DMS153 treated with DMSO at 0.1 percent for 48 hours (cell line): ENCODE data around the gene PNPT1.

Experiments
- DNase-seq: peaks from one replicate; lab custom pipeline; 2025; ENCODE audit not compliant: unreplicated experiment; lab: John Stamatoyannopoulos, UW

Gene PNPT1

DNA sequence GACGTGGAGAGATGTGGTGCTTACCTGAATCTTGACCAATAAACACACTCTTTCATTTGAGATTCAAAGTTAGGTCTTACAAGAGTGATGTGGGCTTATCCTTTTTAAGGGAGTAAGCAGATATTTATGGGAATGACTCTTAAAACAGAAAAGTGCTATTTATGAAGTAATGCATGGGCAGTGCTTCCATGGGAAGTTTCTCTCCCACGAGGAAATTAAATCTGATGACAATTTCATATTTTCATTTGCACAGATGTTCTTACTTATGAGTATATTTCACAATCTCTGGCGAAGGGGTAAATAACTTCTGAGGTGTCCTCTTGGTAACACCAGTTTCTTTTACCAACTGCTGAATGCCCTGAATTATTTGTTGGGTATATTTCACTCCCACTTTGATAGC, 21.0 kb downstream of the PNPT1 start:
- DNase-seq, result no peak

DNA sequence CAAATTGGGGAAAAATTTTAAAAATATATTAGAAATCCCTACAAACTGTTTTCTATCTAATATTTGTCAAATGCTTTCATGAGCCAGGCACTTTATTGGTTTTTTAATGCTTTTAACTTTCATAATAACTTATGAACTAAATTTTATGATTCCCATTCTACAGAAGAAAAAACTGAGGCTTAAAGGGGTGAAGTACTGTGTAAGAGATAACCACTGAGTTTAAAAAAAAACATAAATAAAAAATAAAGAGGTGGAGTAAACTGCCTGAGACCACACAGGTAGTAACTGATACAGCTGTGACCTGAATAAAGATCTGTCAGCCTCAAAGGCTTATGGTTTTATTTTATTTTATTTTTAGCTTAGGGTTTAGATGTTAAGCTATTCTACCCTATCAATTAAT, 24.7 kb downstream of the PNPT1 start:
- DNase-seq, result no peak

DNA sequence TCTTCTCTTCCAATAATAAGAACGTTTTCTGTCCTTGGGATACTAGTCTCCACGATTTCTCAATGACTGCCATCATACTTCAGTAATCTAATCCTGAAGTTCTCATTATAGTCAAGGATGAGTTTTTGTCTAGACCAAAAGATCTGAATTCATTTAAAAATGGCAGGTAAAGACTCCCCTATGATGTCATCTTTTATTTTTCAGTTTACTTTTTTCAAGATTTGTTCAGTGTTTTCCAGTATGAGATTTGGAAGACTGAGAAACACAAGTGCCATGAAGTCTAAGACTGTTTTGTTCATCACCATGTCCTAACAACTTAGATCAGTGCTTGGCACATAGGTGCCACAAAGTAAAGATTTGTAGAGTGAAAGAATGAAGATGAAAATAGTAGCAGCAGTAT, 40.4 kb downstream of the PNPT1 start:
- no peak for DNase-seq

DNA sequence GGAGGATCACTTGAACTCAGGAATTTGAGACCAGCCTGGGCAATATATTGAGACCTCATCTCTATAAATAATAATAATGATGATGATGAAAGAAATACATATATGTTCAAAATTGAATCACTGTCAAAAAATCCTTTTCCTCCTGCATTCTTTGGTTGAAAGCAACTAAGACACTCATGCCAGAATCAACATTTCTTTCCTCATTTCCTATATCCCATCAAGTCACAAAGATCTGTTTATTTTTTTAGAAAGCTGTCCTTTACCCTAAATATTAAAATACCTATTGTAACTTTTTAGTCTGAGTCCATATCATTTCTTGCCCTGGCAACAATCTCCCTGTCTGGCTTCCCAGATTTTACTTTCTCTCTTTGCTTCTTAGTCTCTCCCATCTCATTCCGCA, 44.4 kb downstream of the PNPT1 start:
- DNase-seq, result no peak

DNA sequence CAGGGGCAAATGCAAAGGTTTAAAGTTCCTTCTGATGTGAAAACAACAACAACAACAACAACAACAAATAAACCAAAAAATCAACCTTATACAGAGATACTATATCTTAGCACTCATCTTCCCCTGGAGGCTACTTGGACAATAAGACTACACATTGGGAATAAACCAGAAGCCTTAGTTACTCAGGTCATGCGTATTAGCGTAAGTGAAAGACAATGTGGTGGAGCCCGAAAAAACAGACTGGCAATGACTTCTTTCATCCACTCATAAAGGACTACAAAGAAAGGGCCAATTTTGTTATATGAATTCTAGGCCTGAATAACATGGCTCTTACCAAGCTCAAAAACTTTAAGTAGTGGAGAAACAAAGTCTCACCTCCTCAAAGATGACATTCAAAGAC, 56.8 kb downstream of the PNPT1 start:
- no peak for DNase-seq

DNA sequence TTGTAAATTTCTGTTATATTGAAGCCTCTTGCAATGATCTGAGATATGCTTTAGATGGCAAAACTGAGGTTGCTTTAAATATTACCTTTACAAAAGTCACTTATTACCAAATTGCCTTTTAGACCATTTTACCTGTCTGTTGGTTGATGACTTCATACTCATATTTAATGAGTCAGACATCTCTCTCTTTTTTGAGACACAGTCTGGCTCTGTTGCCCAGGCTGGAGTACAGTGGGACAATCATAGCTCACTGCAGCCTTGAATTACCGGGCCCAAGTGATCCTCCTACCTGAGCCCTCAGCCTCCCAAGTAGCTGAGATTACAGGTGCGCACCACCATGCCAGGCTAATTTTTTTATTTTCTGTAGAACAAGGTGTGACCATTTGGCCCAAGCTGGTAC, 64.7 kb downstream of the PNPT1 start:
- DNase-seq, result no peak

DNA sequence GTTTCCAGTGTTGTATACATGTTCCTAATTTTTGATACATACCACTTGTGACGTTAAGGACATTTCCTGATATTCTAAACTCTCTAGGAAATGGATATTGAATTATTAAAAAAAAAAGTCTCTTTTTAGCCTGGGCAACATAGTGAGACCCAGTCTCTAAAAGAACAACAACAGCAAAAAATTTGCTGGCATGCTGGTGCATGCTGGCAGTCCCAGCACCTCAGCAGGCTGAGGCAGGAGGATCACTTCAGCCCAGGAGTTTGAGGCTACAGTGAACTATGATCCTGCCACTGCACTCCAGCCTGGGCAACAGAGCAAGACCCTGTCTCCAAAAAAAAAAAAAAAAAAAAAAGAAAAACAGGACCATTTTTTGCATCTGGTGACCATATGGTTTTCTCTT, 65.7 kb downstream of the PNPT1 start:
- no peak for DNase-seq

DNA sequence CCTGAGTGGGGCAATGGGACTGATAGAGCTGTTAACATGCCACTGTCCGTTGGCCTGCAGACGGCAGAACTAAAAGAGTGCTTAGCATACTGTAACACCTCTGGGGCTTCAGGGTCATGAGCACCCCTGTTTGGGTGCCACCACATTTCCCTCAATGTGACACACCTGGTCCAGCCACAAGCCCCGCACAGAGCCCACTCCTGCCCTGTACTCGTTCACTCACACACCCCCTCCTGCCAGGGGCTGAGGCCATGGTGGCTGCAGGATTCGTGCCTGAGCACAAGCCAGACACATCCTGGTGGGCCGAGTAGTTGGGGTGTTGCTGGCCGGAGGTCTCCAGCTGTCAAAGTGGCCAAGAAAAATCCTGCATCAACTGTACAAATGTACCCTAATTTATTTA, 71.8 kb downstream of the PNPT1 start:
- DNase-seq, result no peak

DNA sequence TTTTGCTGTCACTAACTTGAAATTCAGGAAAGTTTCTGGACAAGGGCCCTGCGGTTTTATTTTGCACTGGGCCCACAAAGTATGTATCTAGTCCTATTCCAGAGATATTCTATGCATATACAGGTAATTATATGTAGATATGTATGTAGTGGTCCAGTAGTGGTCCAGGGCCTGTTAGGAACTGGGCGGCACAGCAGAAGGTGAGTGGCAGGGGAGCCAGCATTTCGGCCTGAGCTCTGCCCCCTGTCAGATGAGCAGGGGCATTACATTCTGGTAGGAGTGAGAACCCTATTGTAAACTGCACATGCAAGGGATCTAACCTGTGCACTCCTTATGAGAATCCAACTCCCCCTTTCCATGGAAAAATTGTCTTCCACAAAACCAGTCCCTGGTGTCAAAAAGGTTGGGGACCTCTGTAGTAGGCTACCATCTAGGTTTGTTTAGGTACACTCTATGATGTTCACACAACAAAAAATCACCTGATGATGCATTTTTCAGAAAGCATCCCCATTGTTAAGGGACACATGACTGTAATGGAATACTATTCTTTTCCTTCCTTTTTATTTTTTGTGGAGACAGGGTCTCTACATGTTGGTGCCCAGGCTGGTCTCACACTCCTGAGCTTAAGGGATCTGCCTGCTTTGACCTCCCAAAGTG, 73.4 kb downstream of the PNPT1 start:
- no peak for DNase-seq

DNA sequence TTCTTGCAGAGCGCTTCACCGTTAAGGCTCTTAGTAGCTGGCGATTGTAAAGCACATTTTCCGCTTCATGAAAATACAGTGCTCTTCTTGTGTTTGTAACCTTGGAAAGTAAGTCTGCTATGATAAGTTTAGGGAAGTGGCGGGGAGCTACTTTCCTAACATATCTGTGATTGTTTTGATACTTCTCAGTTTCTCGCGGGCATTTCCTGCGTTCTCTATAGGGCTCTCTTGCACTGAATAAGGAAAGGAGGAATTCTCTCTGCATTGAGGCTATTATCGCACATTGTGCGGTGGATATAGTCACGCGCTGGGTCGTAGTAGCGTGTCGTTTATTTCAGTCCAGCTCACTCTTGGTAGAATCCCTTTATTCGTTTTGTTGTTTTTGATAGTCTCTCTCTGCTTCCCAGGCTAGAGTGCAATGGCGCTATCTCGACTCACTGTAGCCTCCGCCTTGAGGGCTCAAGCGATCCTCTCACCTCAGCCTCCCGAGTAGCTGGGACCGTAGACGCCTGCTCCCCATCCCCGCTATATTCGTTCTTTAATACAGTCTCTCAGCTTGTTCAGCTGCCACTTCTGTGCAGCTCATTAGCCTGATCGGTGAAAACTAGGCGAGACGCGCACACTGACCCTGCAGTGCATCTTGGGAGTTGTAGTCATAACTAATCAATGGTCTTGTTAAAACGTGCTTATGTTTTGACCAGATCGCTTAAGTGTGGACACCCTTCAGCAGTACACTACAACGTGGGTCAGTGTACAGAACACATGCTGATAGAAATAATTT, 75.2 kb downstream of the PNPT1 start:
- peak; percentile 25 for DNase-seq

DNA sequence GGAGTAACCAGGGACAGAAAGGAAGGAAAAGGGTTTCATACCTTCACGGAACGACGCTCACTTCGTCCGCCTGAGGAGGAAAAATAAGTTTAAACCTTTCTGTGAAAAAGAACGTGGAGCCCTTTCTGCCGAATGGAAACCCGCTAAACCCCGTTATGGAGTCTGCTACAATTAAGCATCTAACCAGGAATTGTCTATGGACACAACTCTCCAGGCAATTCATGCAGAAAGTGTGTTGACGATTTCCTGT, 75.7 kb downstream of the PNPT1 start:
- DNase-seq, result no peak

DNA sequence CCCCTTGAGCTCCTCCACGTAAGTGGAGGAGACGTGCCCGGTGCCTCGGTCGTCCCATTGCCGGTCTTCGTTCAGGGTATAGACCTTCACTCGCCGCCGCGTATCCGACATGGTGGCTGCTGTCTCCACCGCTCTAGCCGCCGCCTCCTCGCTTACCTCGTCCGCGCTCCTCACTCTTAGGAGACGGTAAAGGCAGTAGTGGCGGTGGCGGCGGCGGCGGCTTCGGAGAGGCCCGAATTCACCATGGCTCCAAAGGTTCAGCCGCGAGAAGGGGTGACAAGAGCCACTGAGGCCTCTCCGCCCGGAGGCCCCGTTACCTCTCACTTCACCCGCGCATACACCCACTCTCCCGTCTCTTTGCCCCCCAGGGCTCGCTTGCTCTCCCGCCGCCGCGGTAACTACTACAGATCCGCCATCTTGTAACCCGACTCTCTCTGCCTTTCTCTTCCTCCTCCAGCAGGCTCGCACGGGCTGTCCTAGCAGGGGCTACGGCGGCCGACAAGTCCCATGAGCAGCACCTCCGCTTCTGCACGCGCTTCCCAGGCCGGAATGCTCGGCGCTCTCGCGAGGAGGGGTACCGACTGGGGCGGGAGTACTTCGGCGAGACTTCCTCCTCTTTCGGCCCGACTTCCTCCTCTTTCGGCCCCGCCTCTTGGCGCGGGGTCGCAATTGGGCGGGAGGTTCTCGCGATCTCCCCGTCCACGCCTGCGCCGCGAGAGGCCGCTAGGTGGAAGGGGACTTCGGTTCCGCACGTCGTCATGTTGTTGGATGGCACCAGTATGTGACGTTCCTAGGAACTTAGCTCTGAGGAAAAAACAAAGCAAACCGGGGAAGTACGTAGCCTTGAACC, 76.2 kb downstream of the PNPT1 start, which contains the start of gene PPP4R3B:
PPP4R3B (minus strand) TSS at position 448 of the 850 bp plus-strand sequence; CDS start at position 111, 337 bp downstream.
- peak; percentile 94 for DNase-seq

DNA sequence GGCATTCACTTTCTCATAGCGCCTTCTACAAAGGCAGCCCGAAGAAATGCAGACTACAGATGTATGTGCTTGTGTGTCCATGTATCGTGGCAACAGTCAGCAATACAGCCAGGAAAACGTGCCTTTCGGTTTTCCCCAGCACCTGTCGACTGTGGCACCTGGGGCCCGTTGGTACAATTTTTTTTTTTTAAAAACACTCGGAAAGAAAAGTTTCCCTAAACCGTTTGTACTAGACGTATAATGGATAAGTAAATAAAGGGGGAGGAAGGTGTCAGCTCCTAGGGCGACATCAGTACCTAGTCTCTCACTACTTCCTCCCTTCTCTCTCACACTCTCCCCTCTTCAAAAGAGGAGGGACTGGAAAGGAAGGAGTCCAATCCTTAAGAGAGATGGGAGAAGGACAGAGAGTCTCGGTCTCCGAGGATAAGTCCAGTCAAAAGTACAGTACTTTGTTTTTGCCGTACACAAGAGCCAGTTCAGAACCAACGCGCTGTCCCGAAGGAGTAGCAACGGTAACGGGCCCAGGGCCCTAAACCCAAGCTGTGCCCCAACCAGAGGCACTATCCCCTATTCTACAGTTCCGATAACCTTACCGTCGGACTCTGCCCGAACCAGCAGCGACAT, 77.0 kb downstream of the PNPT1 start:
- DNase-seq, result peak; percentile 10

DNA sequence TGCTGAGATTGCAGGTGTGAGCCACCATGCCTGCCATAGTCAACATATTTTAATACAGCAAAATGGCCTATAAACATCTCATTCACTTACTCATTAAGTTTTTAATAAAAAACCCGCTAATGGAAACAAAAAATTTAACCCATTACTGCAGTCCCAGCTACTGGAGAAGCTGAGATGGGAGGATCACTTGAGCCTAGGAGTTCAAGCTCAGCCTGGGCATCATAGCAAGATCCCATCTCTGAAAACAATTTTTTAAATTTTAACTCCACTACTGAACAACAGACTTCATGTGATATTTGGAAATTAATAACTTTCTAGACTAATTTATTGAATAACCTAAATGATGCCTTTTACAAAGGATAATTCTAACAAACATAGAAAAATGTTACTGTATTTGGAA, 81.6 kb downstream of the PNPT1 start:
- DNase-seq, result no peak

DNA sequence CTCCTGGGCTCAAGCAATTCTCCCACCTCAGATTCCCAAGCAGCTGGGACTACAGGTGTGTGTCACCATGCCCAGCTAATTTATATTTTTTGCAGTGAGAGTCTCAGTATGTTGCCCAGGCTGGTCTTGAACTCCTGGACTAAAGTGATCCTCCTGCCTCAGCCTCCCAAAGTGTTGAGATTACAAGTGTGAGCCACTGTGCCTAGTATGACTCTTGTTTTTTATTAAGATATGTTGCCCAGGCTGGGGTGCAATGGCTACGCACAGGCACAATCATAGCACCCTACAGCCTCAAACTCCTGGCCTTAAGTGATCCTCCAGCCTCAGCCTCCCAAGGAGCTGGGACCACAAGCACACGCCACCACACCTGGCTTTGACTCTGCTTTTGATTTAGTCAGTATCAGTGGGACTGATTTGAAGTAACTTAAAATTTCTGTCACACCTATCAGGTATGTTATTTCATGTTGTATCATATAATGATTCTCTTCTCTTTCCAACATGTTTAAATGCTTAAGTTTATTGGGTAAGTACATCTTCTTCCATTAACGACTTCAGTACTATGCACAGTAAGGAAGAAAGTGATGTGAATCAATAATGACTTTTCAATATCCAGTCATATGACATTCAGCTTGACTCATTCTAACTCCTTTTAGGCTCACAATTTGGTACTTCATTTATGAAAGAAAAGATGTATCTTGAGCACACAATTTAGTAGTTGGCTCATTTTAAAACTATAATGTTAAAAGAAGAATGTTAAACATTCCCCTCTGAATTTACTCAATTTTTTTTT, 82.5 kb downstream of the PNPT1 start:
- DNase-seq, result no peak

DNA sequence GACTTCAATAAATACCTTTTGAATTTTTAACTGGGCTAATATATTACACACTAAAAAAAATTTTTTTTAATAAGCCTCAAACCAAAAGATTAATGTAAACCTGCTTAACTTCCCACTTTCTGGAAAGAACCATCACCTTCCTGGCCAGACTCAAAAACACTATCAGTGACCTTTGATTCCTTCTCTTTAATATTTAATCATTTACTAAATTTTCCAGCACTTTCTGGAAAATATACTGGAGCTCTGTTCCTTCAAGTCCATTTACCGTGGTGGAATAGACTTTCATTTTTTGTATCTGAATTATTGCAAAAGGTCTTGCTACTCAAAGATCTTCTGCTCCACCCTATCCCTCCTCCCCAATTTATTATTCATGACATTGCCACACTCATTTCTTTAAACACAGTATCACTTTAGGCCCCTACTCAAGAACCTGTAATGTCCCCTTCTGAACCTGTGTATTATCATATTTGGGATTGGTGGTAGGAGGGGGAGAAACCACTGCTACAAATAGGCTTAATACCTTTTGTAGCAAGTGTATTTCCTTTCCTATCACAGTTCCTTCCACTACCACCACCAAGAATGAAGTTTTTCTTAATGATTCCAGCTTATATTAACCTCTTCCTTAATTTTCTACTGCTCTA, 83.6 kb downstream of the PNPT1 start:
- DNase-seq, result no peak

DNA sequence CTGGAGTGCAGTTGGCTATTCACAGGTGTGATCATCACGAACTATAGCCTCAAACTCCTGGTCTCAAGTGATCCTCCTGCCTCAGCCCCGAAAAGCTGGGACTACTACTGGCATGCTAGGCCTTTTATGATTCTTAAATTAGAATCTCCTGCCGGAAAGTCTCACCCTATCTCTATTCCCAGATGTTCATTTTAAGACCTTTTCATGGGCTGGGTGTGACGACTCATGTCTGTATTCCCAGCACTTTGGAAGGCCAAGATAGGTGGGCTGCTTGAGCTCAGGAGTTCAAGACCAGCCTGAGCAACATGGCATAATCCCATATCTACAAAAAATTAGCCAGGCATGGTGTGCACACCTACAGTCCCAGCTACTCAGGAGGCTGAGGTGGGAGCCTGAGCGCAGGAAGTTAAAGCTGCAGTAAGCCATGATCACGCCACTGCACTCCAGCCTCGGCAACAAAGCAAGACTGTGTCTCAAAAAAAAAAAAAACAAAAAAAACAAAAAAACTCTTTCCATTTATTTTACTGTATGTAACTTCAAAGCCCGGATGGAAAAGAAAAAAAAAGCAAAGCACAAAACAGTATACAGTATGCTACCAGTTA, 84.3 kb downstream of the PNPT1 start:
- no peak for DNase-seq

DNA sequence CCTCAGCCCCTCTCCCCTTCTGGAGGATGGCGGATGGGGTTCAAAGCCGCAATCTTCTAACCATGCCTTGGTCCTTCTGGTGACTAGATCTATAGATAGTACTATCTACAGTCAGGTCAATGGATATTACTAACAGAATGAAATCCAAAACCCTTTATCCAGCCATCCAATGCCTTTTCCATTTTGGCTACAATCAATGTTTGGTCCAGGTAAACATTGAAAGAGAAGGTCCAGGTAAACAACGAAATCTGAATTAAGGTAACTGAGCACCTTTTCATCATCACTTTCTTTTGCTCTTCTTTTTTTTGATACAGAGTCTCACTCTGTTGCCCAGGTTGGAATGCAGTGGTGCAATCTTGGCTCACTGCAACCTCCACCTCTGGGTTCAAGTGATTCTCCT, 85.9 kb downstream of the PNPT1 start:
- DNase-seq, result no peak

DNA sequence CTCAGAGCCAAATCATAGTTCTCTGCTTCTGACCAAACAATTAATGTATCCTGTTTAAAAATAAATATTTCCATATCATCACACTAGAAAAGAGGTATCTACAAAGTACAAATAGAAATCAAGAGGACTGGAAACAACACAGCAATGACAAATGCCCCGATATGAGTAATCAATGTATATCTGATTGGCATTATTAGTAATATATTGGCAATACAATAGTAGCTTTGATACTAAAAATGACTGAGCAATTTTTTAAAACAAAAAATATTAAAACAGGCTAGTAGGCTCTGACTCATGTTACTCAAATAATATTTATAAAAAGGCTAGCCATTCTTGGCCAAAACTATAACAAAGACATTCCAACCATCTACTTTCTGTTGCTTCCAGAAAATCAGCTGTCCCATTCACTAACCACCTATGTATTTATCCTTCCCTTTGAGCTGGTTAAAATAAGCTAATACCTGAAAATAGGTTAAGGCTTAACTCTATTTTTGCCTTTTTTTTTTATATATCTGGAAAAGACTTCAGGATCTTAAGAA, 89.5 kb downstream of the PNPT1 start:
- no peak for DNase-seq

DNA sequence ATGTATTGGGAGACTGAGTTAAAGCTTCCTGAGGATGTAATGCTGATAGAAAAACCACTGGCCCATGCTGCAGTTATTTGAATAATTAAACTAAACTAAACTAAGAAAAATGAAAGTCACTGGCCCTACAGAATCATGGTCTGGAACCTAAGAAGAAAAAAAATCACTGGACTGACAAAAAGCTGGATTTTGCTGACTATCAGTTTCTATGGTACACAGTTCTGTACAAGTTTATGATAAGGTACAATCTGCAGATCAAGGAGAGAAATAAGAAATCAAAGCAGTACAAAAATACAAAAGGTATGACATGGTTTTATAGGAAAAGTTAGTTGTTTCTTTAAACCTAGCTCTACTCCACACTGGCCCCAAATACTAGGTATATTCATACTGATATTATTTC, 91.8 kb downstream of the PNPT1 start:
- DNase-seq, result no peak
